Brain microvascular endothelial cell (primary cell): ENCODE data around the gene FREM3.

Source experiments
- DNase-seq: peaks from one replicate; pipeline ENCODE4 v3.0.0-alpha.2; 2020
- H3K27ac ChIP-seq: fragments of 250-450 bp; sonication (Bioruptor Pico); 2 replicates; pipeline ENCODE4 v1.5.1; 2020; ENCODE audit warnings: mild to moderate bottlenecking, moderate library complexity
- H3K27me3 ChIP-seq: fragments of 250-450 bp; sonication (Bioruptor Pico); replicated peaks from 2 replicates; pipeline ENCODE4 v1.5.1; 2020; ENCODE audit warnings: mild to moderate bottlenecking
- H3K36me3 ChIP-seq: fragments of 250-450 bp; sonication (Bioruptor Pico); replicated peaks from 2 replicates; pipeline ENCODE4 v1.5.1; 2020; ENCODE audit warnings: mild to moderate bottlenecking
- H3K4me3 ChIP-seq: 2 replicates; pipeline ENCODE4 v1.5.1; 2011; ENCODE audit warnings: low read depth, mild to moderate bottlenecking, control low read depth, low read length, moderate library complexity
- in situ Hi-C: cut with HindIII; loops from 2 replicates; pipeline ENCODE4 v1.10.0; 2017; ENCODE audit warnings: low sequenced_read_pairs, low pct_ligation_motif_present
- TF ChIP-seq, protein P1 (sequence below): IDR thresholded peaks from 2 replicates; pipeline ENCODE4 v1.5.1; 2011; ENCODE audit warnings: low read depth, mild to moderate bottlenecking, moderate library complexity, low read length, control low read depth, inconsistent platforms; ENCODE audit errors: missing control alignments

Gene FREM3

DNA sequence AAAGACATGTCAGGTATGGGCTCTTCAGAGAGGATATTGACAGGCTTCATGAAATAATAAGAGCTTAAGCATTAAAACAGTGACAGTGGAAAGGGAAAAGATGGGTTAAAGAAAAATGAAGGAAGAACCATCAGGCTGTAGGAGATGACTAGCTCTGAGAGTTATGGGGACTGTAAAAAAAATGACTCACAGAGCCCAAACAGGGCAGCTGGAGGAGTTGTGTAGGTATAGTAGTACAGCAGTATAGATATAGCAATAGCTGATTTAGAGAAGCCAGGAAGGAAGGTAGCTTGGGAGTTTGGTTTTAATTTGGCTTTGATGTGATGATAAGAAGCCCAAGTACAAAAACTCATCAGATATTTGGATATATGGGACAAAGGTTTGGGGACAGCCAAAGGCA is 66.6 kb downstream of the FREM3 start:
- DNase-seq = no peak
- Histone ChIP-seq H3K4me3 (no peak overlapping the region), H3K36me3 (no peaks in the 10 kb centered on the region), H3K27ac (no peak overlapping the region), H3K27me3 (no peaks in the 10 kb centered on the region)
- TF ChIP-seq, protein P1, sequence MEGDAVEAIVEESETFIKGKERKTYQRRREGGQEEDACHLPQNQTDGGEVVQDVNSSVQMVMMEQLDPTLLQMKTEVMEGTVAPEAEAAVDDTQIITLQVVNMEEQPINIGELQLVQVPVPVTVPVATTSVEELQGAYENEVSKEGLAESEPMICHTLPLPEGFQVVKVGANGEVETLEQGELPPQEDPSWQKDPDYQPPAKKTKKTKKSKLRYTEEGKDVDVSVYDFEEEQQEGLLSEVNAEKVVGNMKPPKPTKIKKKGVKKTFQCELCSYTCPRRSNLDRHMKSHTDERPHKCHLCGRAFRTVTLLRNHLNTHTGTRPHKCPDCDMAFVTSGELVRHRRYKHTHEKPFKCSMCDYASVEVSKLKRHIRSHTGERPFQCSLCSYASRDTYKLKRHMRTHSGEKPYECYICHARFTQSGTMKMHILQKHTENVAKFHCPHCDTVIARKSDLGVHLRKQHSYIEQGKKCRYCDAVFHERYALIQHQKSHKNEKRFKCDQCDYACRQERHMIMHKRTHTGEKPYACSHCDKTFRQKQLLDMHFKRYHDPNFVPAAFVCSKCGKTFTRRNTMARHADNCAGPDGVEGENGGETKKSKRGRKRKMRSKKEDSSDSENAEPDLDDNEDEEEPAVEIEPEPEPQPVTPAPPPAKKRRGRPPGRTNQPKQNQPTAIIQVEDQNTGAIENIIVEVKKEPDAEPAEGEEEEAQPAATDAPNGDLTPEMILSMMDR = no peak
- in situ Hi-C loops = no loop called here

DNA sequence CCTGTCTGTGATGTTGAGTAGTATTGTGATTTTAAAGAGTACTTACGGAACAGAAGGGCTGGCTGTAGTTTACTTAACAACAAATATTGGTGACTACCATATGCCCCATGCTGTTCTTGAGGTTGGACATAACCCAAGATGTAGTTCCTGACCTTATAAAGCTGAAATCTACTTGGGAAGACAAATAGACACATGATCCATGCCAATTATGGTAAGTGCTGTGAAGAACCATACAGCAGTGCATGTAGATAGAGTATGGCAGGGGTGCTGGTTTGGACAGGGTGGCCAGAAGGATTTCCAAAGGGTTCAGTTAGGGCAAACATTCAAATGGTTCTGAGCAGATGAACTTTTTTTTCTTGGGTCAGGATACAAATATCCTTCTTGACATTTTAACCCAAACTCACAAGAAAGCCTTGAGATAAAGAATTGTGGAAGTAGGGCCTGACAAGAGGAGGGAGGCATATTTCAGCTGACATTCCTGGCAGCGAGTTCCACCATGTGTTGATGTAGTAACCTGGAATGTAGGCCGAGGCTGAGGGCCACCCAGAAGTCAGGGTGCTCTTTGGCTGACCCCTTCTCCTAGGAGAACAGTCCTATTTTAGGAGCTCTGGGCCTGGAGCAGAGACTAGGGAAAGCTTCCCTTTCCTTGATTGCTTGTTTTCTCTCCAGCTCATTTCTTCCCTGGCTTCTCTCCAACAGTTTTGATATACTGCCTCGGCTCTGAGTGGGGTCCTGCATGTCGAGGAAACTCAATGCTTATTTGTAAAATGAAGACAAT is 74.2 kb downstream of the FREM3 start:
- in situ Hi-C loops = no loop called here
- Histone ChIP-seq H3K27ac (peak overlapping the region; percentile 24), H3K36me3 (no peaks in the 10 kb centered on the region), H3K4me3 (no peak overlapping the region), H3K27me3 (no peaks in the 10 kb centered on the region)
- peak; percentile 51 for DNase-seq
- TF ChIP-seq, protein P1 = no peak

DNA sequence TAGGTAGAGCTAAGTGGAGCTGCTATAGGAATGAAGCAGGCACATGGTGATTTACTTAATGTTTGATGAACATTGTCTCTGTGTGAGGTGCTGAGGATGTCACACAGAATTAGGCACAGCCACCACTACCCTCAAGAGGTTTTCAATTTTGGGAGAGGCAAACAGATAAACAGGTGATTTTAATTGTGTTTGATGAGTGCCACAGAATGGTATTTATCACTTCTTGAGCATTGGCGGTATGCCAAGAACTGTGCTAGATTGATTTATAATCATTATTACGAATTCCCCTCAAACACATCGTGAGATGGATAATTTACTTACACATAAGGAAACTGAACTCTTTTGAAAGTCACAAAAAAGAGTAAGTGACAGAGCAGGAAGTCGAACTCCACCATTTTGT is 74.8 kb downstream of the FREM3 start:
- H3K27me3 ChIP-seq = no peaks in the 10 kb centered on the region
- H3K27ac ChIP-seq = no peak overlapping the region
- in situ Hi-C loops = no loop called here
- DNase-seq = no peak
- H3K36me3 ChIP-seq = no peaks in the 10 kb centered on the region
- no peak overlapping the region for H3K4me3 ChIP-seq
- TF ChIP-seq, protein P1 = no peak

DNA sequence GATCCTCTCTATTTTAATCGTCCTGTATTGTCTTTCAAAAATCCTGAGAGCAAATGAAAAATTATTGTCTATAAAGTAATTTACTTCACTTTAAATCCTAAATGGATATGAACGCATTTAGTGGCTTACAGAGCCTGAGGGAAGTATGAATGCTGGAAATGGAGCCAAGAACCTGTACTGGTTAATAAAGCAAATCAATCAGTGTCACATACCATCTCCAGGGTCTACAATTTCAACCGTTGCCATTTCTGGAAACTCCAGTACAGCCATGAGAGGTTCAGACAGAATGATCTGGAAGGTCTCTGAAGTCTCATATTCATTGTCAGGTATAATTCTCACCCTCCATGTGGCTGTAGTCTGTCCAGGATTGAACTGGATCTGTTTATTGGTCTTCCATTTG is 76.6 kb downstream of the FREM3 start:
- in situ Hi-C loops = no loop called here
- Histone ChIP-seq H3K27me3 (no peaks in the 10 kb centered on the region), H3K36me3 (no peaks in the 10 kb centered on the region), H3K4me3 (no peak overlapping the region), H3K27ac (no peak overlapping the region)
- TF ChIP-seq, protein P1 = no peak
- no peak for DNase-seq

DNA sequence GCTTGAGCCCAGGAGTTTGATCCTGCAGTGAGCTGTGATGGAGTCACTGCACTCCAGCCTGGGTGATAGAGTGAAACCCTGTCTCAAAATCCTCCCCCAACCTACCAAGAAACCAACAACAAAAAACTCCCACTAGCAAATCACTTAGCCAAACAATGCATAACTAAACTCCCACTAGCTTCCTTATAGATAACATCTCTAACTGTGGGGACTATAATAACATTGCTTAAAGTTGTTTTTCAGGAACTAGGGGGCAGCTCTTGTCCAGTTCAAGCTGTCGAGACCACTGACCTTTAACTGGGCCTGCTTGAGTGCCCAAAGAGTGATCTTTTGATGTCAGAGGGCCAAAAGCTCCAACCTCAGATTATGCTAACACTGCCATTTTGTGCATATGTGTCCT is 81.7 kb downstream of the FREM3 start:
- no peak for DNase-seq
- Histone ChIP-seq H3K36me3 (no peaks in the 10 kb centered on the region), H3K27me3 (no peaks in the 10 kb centered on the region), H3K27ac (no peak overlapping the region), H3K4me3 (no peak overlapping the region)
- TF ChIP-seq, protein P1 = no peak
- in situ Hi-C loops = no loop called here
